NCI-H526 (cell line): Measurements from ENCODE around the gene CEP164.
"Not testable (repeated sequence)": the region's sequence is repeated elsewhere in the genome, so short reads cannot be mapped to it uniquely, and the experiment has no call there.

Source experiments
- DNase-seq, 2 experiments: peaks; one replicate each; lab custom pipeline; 2025; lab: John Stamatoyannopoulos, UW

CEP164 gene

DNA sequence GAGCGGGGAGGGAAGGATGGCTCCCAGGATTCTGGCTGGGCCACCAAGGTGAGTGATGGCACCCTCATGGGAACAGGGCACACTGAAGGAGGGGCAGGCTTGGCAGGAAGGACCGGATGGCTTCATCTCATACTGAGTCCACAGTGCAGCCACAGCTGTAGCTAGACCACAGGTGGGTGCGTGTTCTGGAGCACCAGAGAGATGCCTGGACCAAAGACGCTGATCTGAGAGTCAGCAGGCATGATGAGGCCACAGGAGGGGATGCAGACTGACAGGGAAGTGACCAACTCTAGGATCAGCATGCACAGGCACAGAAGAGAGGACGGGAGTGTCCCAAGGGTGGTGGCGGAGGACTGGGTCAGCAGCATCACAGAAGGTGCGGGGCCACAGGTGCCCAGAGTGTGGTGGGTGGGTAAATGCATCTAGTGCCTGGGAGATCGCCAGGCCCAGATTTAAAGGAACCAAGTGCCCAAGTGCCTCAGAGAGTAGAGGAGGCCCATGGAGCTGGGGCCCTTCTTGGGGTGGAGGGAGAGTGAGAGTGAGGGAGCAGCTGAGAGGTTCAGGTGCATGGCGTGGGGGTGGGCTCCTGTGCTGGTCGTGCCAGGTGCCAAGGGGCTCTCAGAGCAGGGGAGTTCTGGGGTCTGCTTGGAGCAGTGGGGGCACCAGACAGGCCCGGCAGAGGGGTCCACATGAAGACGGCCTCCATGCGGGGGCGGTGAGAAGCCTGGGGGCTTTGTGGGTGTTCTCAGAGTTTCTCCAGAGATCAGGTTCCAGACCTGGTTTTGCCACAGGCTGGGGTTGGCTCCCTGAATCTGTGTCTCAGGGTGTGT, 113.7 kb downstream of the CEP164 start:
- DNase-seq: no peak

DNA sequence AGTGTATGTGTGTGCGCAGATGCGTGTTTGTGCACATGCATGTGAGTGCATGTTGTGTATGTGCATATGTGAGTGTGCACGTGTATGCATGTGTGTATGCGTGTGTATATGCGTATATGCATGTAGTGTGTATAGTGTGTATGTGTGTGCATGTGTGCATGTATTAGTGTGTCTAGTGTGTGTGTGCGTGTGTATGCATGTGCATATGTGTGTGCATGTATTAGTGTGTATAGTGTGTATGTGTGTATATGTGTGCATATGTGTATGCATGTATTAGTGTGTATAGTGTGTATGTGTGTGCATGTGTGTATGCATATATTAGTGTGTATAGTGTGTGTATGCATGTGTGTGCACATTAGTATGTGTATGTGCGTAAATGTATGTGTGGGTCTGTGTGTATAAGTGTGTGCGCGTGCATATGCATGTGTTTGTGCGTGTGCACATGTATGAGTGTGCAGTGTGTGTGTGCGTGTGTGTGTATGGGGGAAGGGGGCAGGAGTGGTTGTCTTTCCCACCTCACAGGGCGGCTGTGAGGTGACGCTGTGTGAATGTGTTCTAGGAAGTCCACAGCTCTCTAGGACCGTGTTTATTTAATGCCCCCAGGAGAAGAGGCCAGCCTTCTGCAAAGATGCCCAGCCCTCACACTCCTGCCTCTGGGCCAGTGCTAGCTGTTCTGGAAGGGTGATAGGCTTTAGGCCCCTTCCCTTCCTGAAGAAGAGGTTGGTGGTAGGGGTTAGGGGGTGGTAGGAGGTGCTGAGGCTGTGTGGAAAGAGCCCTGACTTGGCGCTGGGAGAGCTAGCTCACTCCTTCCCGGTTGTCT, 114.6 kb downstream of the CEP164 start:
- DNase-seq: no peak

GRCh38 chr11:117442869-117443239, 115.2 kb downstream of the CEP164 start:
- no peak for DNase-seq

DNA sequence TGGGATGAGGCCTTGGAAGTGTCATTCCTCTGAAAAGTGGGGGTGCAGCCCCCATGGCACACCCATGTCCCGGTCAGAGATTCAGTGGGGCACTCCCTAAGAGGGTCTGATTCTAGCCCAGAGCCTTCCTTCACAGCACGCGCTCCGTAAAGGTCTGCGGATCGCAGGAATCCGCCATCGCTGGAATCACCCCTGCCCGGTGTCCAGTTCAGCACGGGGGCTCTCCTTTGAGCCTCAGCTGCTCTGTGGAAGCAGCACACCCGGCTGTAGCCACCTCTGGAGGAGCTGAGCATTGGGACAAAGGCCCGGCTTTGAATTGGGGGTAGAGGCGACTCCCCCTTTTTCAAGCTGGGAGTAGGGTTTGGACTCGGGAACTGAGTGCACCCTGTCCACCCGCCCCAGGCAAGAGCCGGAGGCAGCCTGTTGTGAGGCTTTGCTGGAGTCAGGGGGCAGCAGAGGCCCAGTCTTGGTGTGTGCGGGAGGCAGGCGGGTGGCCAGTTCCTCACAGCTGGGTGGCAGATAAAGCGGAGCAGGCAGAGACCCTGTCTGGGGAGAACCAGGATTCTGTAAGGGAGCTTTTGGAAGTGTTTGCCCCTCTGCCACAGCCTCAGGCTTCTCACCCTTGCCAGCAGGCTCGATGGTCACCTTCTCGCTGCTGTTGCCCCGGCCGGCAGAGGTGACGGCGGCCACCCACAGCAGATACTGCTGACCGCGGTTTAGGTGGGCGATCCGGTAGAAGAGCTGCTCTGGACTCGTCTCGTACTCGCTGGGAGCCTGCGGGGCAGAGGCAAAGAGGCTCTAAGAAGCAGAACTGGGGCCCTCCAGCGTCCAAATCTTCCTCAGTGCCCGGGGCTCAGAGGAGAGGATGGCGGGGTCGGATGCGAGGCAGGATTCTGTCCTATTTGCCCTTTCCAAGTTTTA, 115.9 kb downstream of the CEP164 start:
- DNase-seq: peak; percentile 53 to 92

DNA sequence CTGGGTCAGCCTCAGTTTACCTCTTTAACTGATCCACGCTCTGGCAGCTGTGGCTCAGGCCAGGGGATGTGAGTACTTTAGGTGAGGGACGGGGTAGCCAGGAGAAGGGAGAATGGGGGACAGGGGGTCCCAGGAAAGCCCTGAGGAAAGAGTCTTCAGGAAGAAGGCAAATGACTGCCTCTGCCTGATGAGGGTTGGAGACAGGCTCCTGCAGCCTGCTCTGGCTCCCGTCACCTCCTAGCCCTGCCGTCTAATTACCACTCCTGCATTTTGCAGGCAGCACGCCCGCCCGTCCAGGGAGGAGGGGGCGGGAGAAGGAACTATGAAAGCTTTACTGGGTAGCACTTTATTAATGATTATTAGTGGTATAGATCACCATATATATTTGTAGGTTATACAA, 116.6 kb downstream of the CEP164 start:
- no peak for DNase-seq

DNA sequence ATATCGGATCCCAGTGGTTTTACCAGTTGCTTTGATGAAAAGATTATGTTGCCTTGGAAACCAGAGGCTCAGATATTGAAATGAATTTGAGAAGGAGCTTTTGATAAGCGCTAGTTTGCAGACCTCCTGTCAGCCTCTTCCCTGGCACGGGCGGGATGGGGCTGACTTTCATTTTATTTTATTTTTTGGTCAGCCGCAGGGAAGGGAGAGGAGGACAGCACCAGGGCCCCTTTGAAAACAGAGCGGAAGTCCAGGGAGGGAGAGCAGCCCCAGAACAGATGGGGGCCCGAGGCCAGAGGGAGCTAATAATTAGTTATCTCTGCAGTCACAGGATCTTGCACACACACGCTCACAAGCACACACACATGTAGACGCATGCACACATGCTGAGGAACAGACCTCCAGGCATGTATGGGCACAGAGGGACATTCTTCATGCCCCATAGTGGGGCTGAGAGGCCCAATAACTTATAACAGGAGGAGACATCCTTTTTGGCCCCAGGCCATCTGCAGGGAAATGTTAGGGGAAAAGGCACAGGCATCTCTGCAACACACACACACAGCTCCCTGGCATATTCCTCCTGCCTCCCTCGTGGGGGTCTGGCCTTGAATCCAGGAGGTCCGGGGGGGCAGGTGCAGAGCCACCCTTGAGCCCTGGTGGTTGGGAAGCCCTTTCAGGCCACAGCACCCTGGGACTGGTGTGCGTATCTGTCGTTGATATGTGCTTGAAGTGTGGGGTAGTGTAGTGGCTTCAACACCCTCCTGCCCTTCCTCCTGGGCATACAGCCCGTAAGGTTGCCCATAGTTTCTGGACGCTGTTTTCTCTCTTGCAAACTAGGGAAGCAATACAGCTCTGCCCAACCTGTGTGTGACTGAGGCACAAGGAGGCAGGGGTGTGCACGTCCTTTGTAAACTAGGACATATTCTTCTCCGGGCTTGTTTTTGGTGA, 117.3 kb downstream of the CEP164 start:
- DNase-seq: no peak

DNA sequence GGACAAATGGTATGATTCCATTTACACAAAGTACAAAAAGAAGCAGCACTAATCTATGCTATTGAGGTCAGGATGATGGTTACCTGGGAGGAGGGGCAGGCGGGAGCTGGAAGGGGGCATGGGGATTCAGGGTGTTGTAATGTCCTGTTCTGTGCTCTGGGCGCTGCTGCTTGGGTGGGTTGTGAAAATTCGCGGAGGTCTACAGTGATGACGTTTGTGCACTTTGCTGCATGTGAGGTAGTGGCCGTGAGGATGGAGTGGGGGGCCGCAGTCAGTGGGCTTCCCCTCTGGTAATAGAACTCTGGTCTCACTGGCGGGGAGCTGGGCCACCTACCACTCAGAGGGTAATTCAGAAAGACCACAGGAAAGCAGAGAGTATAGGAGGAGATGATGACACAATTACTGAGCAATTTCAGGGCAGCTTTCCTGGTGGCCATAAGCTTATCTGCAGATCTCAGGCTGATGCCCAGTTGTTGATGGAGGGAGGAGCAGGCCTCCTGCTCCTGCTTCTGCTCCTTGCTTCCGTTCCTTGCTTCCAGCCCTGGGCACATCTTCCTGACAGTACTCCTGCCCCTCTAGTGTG, 121.5 kb downstream of the CEP164 start:
- no peak for DNase-seq

DNA sequence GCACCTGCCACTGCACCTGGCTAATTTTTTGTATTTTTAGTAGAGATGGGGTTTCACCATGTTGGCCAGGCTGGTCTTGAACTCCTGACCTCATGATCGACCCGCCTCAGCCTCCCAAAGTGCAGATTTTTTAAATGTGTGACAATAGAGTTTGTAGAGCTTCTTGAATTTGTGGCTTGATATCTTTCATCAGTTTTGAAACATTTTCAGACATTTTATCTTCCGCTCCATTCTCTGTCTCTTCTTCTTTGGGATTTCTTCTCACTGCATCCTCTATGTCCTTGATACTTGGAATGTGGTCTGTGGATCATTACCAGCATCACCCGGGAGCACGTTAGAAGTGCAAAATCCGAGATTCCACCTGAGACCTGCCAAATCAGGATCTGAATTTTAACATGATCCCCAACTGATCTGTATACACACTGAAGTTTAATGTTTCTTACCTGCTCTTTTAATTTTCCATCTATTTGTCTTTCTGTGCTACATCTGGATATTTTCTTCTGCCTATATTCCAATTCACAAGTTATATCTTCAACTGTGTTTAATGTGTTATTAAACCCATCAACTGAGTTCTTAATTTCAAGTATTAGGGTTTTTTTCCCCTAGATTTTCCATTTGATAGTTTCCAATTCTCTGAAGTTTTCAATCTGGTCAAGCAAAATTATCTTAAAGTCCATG, 126.4 kb downstream of the CEP164 start:
- no peak for DNase-seq

DNA sequence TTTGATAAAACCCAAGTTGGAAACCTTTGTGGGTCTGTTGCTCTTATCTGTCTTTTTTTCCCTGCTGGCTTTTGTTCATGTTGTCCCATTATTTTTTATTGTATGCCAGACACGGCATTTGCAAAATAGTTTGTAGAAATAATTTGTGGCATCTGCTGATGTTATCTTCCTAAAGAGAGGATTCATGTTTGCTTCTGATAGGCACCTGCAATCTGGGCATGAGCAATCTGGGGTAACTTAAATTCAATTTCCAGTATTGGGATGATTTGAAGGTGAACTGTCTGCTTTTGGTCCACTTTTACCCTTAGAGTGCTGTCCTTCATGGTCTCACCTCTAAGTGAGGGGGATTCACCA, 126.9 kb downstream of the CEP164 start:
- DNase-seq: no peak

GRCh38 chr11:117456027-117456720, 128.5 kb downstream of the CEP164 start:
- DNase-seq: no peak

DNA sequence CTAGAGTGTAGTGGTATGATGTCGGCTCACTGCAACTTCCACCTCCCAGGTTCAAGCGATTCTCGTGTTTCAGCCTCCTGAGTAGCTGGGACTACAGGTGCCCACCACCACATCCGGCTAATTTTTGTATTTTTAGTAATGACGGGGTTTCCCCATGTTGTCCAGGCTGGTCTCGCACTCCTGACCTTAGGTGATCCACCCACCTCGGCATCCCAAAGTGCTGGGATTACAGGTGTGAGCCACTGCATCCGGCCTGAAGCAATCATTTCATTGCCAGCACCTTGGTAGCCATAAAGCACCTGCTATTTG, 129.0 kb downstream of the CEP164 start:
- DNase-seq: not testable (repeated sequence)

DNA sequence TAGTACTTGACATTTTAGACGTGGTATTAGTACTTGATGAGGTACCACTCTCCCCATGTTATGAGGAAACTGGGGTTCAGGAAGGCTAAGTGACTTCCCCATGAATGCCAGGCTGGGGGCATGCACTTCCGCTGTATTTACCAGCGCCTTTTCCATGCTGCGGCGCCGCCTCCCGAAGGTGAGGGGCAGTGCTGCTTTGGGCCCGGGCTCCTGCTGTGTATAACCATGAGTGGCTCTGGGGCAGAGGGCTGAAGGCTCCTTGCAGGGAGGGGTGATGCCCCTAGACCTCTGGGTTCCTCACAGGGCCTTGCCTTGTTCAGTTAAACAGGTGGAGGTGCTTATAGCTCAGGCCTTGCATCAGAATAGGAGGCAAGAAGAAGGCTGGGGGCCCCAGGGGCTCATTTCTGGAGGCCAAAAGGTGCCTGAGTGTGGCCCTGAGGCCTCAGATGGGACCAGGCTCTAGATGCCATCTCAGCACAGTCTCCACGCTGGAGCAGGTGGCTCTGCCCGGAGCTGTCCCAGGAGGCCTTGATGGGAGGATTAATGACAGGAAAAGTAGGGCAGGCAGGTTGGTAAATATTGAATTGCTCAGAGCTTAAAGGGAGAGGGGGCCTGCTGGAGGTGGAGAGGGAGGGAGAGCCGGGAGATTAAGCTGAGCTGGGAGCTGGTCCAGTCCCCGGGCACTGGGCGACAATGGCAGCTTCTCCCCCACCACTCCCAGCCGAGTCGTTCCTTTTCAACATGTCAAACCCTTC, 129.6 kb downstream of the CEP164 start:
- DNase-seq: peak; percentile 84 to 95

DNA sequence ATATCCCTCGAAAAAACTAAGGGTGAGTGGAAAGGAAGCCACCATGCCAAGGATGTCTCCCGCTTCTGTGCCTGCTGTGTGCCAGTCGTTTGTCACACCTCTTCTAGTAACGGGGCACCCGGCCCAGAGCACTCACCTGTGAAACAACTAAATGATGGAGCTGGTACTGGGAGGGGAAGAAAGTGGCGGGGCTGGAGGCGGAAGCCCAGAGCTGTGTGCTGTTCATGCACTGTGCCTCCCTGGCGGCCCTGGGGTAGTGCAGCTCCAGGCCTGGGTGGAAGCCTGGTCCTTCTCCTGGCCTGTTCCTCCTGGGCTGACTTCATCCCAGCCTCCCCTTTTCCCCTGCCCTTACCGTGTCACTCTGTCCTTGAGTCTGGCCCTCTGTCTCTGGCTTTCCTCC, 130.2 kb downstream of the CEP164 start:
- DNase-seq: peak; percentile 35 to 63

DNA sequence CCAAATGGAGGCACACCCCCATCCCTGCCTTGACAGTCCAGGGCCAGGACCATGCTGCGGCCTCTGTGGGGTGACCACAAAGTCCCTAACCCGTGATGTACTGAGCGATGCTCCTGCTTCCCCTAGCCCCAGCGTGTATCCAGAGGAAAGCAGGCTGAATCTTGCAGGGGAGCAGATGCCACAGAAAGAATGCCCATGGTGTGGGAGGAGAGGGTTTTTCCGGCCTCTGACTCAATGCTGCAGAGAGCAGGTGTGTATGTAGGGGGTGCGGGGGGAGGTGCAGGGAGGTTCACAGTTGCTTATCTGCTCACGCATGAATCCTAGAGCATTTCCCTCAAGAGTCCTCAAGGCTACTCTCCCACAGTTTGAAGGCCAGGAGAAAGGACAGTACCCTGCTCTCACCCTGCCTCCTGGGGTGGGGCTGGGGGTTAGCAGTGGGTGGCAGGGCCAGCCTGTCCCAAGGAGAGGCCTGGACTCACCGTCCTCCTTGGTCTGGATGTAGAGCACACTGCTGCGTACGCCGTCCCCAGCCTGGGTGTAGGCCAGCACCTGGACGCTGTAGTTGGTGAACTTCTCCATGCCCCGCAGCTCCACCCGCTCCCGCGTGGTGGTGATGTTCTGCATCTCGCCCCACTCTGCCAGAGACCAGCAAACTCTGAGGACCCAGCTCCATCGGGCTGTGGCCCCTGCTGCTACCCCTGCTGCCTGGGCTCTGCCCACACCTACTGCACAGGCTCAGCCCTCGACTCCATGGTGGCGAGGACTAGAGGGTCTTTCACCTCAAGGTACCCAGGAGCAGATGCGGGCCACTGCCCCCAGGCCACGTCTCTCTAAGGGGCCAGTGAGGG, 130.8 kb downstream of the CEP164 start:
- peak in 1 of 2 experiments; percentile 31 for DNase-seq

- DNase-seq: no peak
Observed at GRCh38 chr11:117459123-117459978, 131.7 kb downstream of the CEP164 start.

GRCh38 chr11:117459979-117460300, 132.3 kb downstream of the CEP164 start:
- DNase-seq: no peak
